ENCODE data around the gene BLTP2.
"Not testable (repeated sequence)": the region's sequence is repeated elsewhere in the genome, so short reads cannot be mapped to it uniquely, and the experiment has no call there.

BLTP2 gene

GRCh38 chr17:28612531-28612930 is 32.4 kb downstream of the BLTP2 start:
- H4K20me1 ChIP-seq (ENCODE audit: insufficient read depth, low read length) = no peaks in the 10 kb centered on the region
- H3K79me2 ChIP-seq (ENCODE audit: low read length) = no peaks in the 10 kb centered on the region
- no peak for DNase-seq
- peaks cover 24% of the 10 kb centered on the region for H3K36me3 ChIP-seq (replicated peaks; ENCODE audit: insufficient read depth, low read length)
- no peak overlapping the region for H3K4me2 ChIP-seq (ENCODE audit: low read depth, low read length)
- no peak overlapping the region for H3K9ac ChIP-seq (ENCODE audit: low read length)
- H3K27ac ChIP-seq (ENCODE audit: low read length) = no peak overlapping the region
- H3K4me1 ChIP-seq (ENCODE audit: low read length) = no peaks in the 10 kb centered on the region
- no peak overlapping the region for H3K4me3 ChIP-seq (ENCODE audit: low read length)
- no peaks in the 10 kb centered on the region; the same call in 1 of the 2 replicates for H3F3A ChIP-seq (ENCODE audit: insufficient read depth, low read length)
- no peaks in the 10 kb centered on the region for H3K9me2 ChIP-seq (replicated peaks; ENCODE audit: insufficient read depth, low read length)
- H3K9me3 ChIP-seq (replicated peaks; ENCODE audit: insufficient read depth, low read length) = no peaks in the 10 kb centered on the region
- H3K27me3 ChIP-seq (replicated peaks; ENCODE audit: insufficient read depth, low read length) = no peaks in the 10 kb centered on the region
- no peak overlapping the region for H2AFZ ChIP-seq (ENCODE audit: low read length)
- TF ChIP-seq CTCF (IDR thresholded peaks at IDR 0.05; ENCODE audit: low read length) (no peak), EZH2phosphoT487 (IDR thresholded peaks at IDR 0.05; ENCODE audit: low read length) (no peak), EZH2 (optimal IDR thresholded peaks at IDR 0.05; ENCODE audit: low read depth, low read length) (no peak)

DNA sequence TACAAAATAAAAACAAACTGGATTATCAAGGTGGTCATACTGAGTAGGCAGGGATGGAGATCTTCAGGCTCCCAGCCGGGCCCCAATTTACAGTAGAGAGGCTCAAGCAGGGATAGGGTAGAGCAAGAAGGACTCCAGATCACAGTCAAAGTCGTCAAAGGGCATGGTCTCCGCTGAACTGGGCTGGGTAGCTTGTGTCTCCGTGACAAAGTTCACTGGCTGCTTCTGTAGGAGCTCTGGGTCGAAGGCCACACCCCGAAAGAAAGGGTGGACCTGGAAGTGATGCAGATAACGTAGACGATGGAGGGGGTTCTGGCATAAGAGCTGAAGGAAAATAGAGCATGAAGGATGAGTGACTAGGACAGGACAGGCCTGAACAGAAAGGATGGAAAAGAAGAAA is 34.6 kb downstream of the BLTP2 start:
- Histone ChIP-seq H3K79me2 (ENCODE audit: low read length) (no peaks in the 10 kb centered on the region), H3K4me3 (ENCODE audit: low read length) (no peak overlapping the region), H3K9me2 (replicated peaks; ENCODE audit: insufficient read depth, low read length) (no peaks in the 10 kb centered on the region), H4K20me1 (ENCODE audit: insufficient read depth, low read length) (no peaks in the 10 kb centered on the region), H3K27ac (ENCODE audit: low read length) (no peak overlapping the region), H3K36me3 (replicated peaks; ENCODE audit: insufficient read depth, low read length) (peaks cover 10% of the 10 kb centered on the region), H3K4me1 (ENCODE audit: low read length) (no peaks in the 10 kb centered on the region), H3K4me2 (ENCODE audit: low read depth, low read length) (no peak overlapping the region), H3K9ac (ENCODE audit: low read length) (no peak overlapping the region), H2AFZ (ENCODE audit: low read length) (no peak overlapping the region), H3K9me3 (replicated peaks; ENCODE audit: insufficient read depth, low read length) (no peaks in the 10 kb centered on the region), H3K27me3 (replicated peaks; ENCODE audit: insufficient read depth, low read length) (no peaks in the 10 kb centered on the region), H3F3A (ENCODE audit: insufficient read depth, low read length) (no peaks in the 10 kb centered on the region)
- no peak for DNase-seq
- TF ChIP-seq CTCF (IDR thresholded peaks at IDR 0.05; ENCODE audit: low read length) (no peak), EZH2 (optimal IDR thresholded peaks at IDR 0.05; ENCODE audit: low read depth, low read length) (no peak), EZH2phosphoT487 (IDR thresholded peaks at IDR 0.05; ENCODE audit: low read length) (no peak)

DNA sequence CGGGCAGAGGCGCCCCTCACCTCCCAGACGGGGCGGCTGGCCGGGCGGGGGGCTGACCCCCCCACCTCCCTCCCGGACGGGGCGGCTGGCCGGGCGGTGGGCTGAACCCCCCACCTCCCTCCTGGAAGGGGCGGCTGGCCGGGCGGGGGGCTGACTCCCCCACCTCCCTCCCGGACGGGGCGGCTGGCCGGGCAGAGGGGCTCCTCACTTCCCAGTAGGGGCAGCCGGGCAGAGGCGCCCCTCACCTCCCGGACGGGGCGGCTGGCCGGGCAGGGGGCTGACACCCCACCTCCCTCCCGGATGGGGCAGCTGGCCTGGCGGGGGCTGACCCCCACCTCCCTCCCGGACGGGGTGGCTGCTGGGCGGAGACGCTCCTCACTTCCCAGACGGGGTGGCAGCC is 40.9 kb downstream of the BLTP2 start:
- H3K9me2 ChIP-seq (replicated peaks; ENCODE audit: insufficient read depth, low read length); H3K79me2 ChIP-seq (ENCODE audit: low read length); H3K27me3 ChIP-seq (replicated peaks; ENCODE audit: insufficient read depth, low read length); H3K4me2 ChIP-seq (ENCODE audit: low read depth, low read length); H3K9me3 ChIP-seq (replicated peaks; ENCODE audit: insufficient read depth, low read length); H3K36me3 ChIP-seq (replicated peaks; ENCODE audit: insufficient read depth, low read length); H4K20me1 ChIP-seq (ENCODE audit: insufficient read depth, low read length); H3K9ac ChIP-seq (ENCODE audit: low read length); H2AFZ ChIP-seq (ENCODE audit: low read length); DNase-seq; H3K27ac ChIP-seq (ENCODE audit: low read length); H3K4me1 ChIP-seq (ENCODE audit: low read length); H3K4me3 ChIP-seq (ENCODE audit: low read length): not testable (repeated sequence)
- H3F3A ChIP-seq (ENCODE audit: insufficient read depth, low read length) = peaks cover 16% of the 10 kb centered on the region

DNA sequence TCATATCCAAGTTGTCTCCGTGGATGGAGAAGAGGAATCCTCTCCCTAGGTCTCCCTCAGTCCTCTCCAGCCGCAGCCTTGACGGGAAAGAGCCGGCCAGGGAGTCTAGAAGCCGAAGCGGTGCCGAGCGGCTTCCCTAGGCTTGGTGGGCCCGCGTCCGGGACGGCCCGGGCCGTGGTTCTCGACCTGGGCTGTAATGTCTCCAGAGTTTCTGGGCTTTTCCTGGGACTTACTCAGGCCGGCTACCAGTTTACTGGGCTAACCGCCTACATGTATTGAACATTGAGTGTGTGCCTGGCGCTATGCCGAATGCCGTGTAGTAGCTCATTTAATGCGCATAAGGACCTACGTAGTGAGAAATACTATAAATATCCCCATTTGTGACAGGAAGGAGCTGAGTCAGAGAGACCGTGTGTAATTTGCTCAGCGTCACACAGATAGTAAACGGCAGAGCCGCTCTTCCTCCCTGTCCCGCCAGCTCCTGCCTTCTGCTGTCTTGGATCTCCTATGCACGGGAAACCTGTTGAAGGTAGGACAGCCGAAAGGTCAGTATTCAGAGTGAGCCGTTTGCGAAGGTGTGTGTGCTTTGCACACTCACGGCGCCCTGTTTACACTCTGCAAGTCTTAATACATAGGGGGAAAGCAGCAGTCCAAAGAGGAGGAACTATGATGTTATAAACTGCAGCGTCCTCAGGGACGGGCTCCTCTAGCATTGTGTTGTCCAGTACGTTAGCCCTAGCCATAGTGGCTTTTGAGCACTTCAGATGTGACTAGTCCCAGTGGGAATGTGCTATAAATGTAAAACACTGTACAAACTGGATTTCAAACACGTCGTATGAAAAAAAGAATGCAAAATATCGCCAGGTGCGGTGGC is 45.4 kb downstream of the BLTP2 start:
- DNase-seq = peak; percentile 87
- no peaks in the 10 kb centered on the region for H4K20me1 ChIP-seq (ENCODE audit: insufficient read depth, low read length)
- no peaks in the 10 kb centered on the region for H3K9me2 ChIP-seq (replicated peaks; ENCODE audit: insufficient read depth, low read length)
- no peaks in the 10 kb centered on the region for H3K9me3 ChIP-seq (replicated peaks; ENCODE audit: insufficient read depth, low read length)
- peaks cover 16% of the 10 kb centered on the region for H3F3A ChIP-seq (ENCODE audit: insufficient read depth, low read length)
- H3K9ac ChIP-seq (ENCODE audit: low read length) = peak overlapping the region; percentile 82
- peaks cover 37% of the 10 kb centered on the region for H3K79me2 ChIP-seq (ENCODE audit: low read length)
- peak overlapping the region; percentile 91 for H3K27ac ChIP-seq (ENCODE audit: low read length)
- H3K36me3 ChIP-seq (replicated peaks; ENCODE audit: insufficient read depth, low read length) = no peaks in the 10 kb centered on the region; the same call in 1 of the 2 replicates
- no peaks in the 10 kb centered on the region for H3K27me3 ChIP-seq (replicated peaks; ENCODE audit: insufficient read depth, low read length)
- H3K4me2 ChIP-seq (ENCODE audit: low read depth, low read length) = peak overlapping the region; percentile 77
- TF ChIP-seq CTCF (IDR thresholded peaks at IDR 0.05; ENCODE audit: low read length) = no peak
- no peak for TF ChIP-seq EZH2phosphoT487 (IDR thresholded peaks at IDR 0.05; ENCODE audit: low read length)
- no peak for TF ChIP-seq EZH2 (optimal IDR thresholded peaks at IDR 0.05; ENCODE audit: low read depth, low read length)
- peak overlapping the region; percentile 66 for H2AFZ ChIP-seq (ENCODE audit: low read length)
- H3K4me1 ChIP-seq (ENCODE audit: low read length) = peaks cover 9% of the 10 kb centered on the region; the same call in 1 of the 2 replicates
- H3K4me3 ChIP-seq (ENCODE audit: low read length) = peak overlapping the region; percentile 77
